ENCODE data around the gene CLASP2.
A peak's percentile ranks its signal among the peaks of the same experiment; 100 is the strongest.

The CLASP2 gene

GRCh38 chr3:33639889-33640288 is 78.2 kb downstream of the CLASP2 start:
- no peak overlapping the region for H3K4me3 ChIP-seq (ENCODE audit: low read depth, low read length)
- no peak for TF ChIP-seq CTCF (IDR thresholded peaks at IDR 0.05; ENCODE audit: borderline replicate concordance, insufficient read depth, low read depth, low read length)

GRCh38 chr3:33637482-33637881 is 80.6 kb downstream of the CLASP2 start:
- no peak overlapping the region for H3K4me3 ChIP-seq (ENCODE audit: low read depth, low read length)
- no peak for TF ChIP-seq CTCF (IDR thresholded peaks at IDR 0.05; ENCODE audit: borderline replicate concordance, insufficient read depth, low read depth, low read length)

GRCh38 chr3:33636125-33636850 is 81.8 kb downstream of the CLASP2 start:
- no peak overlapping the region for H3K4me3 ChIP-seq (ENCODE audit: low read depth, low read length)
- peak; percentile 23; the same call in 1 of the 2 replicates for TF ChIP-seq CTCF (IDR thresholded peaks at IDR 0.05; ENCODE audit: borderline replicate concordance, insufficient read depth, low read depth, low read length)

DNA sequence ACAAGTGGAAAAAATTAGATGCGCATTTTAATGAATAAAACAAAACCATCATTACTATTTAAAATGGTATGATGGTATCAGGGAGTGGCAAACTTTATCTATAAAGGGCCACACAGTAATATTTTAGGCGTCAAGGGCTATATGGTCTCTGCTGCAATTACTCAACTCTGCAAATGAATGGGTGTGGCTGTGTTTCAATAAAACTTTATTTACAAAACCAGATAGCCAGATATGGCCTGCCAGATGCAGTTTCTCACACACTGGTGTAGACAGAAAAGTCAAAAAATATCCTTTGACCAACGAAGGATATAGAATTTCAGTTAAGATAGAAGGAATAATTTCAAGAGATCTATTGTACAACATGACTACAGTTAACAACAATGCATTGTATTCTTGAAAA is 83.8 kb downstream of the CLASP2 start:
- TF ChIP-seq CTCF (IDR thresholded peaks at IDR 0.05; ENCODE audit: borderline replicate concordance, insufficient read depth, low read depth, low read length), result no peak
- H3K4me3 ChIP-seq (ENCODE audit: low read depth, low read length), result no peak overlapping the region

- TF ChIP-seq CTCF (IDR thresholded peaks at IDR 0.05; ENCODE audit: borderline replicate concordance, insufficient read depth, low read depth, low read length), result no peak
- H3K4me3 ChIP-seq (ENCODE audit: low read depth, low read length), result no peak overlapping the region
Measured at GRCh38 chr3:33629219-33629618, 88.8 kb downstream of the CLASP2 start.

DNA sequence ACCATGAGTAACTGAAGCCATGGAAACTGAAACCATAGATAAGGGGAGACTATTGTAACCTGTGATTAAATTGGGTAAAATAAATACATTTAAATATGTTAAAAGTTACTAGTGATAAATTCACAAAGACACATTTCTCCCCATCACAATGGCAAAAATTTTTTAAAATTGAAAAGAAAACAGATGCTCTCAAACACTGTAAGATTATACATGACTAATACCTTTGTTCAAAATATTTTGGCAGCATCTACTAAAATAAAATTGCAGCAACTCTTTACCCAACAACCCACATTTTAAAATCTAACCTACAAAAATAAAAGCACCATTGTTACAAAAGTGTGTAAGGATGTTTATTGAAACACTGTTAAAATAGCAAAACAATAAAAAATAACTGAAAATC is 93.3 kb downstream of the CLASP2 start:
- TF ChIP-seq CTCF (IDR thresholded peaks at IDR 0.05; ENCODE audit: borderline replicate concordance, insufficient read depth, low read depth, low read length), result no peak
- H3K4me3 ChIP-seq (ENCODE audit: low read depth, low read length), result no peak overlapping the region

DNA sequence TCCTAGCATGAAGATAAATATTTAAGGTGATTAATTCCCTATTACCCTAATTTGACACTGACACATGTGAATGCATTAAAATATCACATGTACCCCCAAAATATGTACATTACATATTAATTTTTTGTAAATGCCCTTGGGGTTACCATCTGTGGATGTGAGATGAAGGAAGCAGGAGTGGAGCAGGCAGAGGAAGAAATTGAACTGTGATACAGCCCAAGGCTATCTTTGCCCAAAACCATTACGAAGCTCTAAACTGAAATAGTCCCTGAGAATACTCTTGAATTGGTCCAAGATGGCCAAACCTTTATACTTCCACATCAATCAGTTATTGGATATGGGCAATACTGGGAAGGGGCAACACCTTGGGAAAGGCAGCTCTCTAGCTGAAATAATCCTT is 105.0 kb downstream of the CLASP2 start:
- no peak for TF ChIP-seq CTCF (IDR thresholded peaks at IDR 0.05; ENCODE audit: borderline replicate concordance, insufficient read depth, low read depth, low read length)
- no peak overlapping the region for H3K4me3 ChIP-seq (ENCODE audit: low read depth, low read length)

Measured in GM12875 (cell line).